Cerebellar cortex (tissue), 1 donor: ENCODE measurements around the gene PKD2L1.
A peak's percentile ranks its signal among the peaks of the same experiment; 100 is the strongest.
"Not testable (repeated sequence)": the region's sequence is repeated elsewhere in the genome, so short reads cannot be mapped to it uniquely, and the experiment has no call there.

ENCODE experiments used
- DNase-seq: peaks from one replicate; pipeline ENCODE4 v3.0.0-alpha.2; 2015; ENCODE audit warnings: low spot score

PKD2L1 gene

DNA sequence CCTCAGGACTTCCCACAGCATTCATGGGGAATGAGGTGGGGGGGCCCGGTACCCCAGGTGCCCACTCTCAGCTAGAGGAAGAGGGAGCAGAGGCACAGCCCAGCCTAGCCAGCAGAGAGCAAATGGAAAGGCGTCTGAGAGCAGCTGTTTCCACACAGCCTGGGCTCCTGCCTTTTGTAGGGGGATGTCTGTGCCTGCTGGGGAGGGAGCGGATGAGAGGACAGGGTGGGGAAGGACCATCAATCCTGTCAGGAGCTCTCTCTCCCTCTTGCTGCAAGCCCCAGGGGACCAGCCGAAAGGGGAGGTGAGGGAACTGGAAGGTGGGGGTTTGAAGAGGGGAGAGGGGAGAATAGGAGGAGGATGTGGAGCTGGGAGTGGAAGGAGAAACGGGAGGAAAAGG is at the start of gene PKD2L1:
Gene PKD2L1 (minus strand): TSS at position 150 of the 400 bp plus-strand sequence. CDS start 125 bp downstream, at position 25.
- DNase-seq = no peak

DNA sequence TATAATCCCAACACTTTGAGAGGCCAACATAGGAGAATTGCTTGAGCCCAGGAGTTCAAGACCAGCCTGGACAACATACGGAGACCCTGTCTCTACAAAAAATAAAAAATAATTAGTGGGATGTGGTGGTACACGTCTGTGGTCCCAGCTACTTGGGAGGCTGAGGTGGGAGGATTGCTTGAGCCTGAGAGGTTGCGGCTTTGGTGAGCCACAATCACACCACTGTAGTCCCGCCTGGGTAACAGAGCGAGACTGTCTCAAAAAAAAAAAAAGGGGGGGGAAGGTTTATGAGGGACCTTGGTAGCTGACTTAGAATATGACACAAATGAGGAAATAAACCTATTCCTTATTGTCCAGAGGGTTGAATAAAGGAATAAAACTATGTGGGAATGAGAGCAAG is 47.8 kb upstream of the PKD2L1 start:
- no peak for DNase-seq

DNA sequence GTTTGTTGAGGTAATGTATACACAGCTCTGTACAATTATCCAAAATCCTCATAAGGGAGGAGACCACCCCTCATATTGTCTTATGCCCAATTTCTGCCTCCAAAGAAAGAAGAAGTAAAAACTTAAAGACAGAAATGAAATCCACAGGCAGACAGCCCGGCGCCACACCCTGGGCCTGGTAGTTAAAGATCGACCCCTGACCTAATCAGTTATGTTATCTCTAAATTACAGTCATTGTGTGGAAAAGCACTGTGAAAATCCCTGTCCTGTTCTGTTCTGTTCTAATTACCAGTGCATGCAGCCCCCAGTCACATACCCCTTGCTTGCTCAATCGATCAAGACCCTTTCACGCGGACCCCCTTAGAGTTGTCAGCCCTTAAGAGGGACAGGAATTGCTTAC is 46.6 kb upstream of the PKD2L1 start:
- peak; percentile 29 for DNase-seq

DNA sequence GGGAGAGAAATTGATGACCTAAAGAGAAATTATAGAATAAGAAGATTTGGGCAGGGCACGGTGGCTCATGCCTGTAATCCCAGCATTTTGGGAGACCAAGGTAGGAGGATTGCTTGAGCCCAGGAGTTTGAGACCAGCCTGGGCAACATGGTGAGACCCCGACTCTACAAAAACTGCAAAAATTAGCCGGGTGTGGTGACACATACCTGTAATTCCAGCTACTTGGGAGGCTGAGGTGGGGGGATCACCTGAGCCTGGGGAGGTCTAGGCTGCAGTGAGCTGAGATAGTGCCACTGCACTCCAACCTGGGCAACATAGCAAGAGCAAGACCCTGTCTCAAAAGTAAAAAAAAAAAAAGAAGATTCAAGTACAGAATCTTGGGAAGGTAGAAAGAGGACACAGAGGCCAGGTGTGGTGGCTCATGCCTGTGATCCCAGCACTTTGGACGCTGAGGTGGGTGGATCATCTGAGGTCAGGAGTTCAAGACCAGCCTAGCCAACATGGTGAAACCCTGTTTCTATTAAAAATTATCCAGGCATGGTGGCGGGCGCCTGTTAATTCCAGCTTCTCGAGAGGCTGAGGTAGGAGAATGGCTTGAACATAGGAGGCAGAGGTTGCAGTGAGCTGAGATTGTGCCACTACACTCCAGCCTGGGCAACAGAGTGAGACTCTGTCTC is 44.8 kb upstream of the PKD2L1 start:
- not testable (repeated sequence) for DNase-seq

DNA sequence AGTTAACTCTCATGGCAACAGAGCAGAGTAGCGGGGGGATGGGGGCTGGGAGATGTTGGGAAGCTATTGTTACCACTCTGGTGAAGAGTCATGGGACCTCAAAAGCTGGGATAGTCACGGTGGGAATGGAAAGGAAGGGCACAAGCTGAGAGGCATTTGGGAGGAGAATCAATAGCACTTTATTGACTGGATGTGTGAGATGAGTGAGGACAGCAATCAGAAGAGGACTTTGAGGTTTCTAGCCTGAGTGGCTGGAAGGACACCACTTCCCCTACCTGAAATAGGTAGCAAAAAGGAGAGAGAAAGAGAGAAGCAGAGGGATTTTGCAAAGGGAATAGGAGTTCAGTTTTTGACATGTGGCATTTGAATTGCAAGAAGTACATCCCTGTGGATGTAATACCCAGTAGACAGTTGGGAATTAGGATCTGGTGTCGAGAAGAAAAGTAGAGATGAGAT is 44.2 kb upstream of the PKD2L1 start:
- no peak for DNase-seq

DNA sequence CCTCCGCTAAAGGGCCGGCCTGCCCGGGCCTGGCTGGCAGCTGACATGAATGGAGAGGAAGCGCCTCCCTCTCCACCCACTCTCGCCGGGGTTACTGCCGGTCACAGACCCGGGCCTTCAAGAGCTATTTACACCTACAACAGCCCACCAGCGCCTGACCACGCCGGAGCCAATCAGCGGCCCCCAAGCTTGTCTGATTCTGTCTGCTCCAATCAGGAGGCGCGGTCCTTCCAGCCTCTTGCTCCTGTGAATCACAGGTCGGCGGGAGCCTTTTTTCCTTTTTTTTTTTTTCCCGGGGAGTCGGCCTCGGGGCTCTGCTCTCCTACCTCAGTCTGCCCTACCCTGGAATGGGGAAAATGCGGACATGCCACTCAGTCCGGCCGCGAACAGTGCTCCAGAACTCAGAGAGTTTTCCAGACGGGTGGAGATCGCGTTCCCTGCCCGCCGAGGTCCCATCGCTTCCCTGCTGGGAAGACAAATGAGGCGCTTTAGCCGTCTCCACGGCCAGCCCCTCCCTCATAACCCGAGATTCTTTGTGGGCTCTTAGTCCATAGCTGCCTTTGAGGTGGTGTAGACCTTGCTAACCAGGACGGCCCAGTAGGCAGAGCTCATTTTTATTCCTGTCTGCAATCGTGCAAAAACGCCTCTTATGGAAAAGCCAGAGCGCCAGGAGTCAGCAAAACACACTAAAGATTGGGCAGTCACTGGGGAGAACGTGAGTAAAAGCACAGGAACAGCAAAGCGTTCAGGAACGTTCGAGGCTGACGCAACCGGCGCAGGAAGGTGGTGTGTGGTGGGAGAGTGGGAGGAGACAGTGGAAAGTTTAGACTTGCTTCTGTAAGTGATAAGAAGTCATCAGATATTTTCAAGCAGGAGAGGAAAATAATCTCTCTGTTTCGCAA is 43.5 kb upstream of the PKD2L1 start:
- DNase-seq = peak; percentile 99

DNA sequence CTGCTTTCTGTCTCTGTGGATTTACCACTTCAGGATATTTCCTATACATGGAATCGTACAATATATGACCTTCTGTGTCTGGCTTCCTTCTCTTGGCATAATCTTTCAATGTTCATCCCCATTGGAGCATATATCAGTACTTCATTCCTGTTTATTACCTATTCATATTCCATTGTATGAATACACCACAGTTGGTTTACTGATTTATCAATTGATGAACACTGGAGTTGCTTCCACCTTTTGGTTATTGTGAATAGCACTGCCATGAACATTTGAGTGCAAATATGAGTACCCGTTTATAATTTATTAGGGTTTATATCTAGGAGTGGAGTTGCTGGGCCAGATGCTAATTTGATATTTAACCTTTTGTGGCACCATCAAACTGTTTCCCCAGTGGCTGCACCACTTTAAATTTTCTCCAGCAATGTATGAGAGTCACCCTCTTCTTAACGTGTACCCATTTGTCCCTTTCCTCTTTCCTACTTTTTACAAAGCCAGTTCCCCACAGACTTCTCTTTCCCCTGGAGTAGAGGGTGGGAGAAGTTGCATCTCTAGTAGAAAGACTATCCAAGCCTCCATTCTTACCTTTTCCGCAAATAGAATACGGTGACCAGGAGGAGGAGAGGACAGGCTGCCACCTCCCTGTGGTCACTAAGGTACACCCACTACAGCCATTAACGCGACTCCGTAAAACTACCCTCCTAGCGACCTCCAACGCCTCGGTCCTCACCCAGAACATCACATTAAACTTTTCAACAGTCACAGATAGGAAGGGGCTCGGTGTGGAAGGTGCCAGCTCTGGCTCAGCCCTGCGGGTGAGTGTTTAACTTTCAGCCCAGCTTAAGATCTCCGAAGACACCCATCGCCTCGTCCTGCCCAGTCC is 42.6 kb upstream of the PKD2L1 start:
- DNase-seq = no peak

DNA sequence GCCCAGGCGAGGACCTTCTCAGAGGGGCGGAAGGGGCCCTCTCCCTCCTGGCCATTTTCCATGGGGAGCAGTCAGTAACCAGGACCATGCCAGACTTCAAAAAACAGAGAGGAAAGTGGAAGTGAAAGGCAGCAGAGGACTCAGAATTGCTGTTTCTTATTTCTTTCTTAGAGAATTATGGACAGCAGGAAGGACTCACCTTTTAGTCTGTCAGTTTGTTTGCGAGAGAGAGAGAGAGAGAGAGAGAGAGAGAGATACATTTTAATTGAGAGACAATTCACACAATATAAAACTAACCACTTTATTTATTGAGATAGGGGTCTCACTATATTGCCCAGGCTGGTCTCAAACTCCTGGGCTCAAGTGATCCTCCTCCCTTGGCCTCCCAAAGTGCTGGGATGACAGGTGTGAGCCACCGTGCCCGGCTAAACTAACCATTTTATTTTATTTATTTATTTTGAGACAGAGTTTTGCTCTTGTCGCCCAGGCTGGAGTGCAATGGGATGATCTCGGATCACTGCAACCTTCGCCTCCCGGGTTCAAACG is 41.5 kb upstream of the PKD2L1 start:
- no peak for DNase-seq

DNA sequence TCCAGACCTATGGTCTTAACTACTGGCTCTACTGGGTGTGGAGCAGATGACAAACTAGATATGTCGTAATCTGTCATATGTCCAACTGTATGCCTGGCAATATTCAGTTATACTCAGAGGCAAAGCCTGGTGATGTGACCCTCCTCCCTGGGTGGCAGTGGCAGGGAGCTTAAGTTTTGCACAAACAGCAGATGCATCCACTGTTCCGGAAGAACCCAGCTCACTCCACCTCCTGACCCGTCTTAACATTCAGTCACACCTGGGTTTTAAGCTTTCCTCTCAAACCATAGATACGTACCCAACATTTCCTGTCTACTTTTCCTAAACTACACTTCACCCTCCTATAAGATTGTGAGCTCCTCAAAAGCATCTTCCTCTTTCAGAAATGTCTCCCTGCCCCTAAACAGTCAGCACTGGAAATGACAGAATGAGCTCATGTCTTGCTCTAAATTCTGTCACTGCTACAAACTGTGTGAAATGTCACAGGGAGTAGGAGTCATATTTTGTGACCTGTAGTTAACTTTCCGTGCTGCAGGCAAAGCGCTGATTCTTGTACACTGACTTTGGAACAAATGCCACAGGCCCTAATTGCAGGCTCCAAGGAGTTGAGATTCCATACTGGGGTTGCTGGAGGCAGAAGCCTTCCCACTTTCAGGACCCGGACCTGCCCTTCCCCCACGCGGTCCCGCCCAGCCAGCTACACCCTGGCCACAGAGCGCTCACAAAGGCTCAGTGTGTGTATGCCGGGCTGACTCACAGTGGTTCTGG is 40.9 kb upstream of the PKD2L1 start:
- DNase-seq = peak; percentile 77

DNA sequence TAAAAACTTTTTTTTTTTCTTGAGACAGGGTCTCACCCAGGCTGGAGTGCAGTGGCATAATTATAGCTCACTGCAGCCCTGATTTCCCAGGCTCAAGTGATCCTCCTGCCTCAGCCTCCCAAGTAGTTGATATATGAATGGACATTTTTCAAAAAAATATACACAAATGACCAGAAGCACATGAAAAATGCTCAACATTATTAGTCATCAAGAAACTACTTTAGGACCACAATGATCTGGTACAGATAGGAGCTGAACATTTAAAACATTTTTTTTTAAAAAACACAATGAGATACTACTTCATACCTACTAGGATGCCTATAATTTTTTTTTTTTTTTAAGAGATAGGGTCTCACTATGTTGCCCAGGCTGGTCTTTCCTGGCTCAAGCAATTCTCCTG is 38.7 kb upstream of the PKD2L1 start:
- DNase-seq = no peak

DNA sequence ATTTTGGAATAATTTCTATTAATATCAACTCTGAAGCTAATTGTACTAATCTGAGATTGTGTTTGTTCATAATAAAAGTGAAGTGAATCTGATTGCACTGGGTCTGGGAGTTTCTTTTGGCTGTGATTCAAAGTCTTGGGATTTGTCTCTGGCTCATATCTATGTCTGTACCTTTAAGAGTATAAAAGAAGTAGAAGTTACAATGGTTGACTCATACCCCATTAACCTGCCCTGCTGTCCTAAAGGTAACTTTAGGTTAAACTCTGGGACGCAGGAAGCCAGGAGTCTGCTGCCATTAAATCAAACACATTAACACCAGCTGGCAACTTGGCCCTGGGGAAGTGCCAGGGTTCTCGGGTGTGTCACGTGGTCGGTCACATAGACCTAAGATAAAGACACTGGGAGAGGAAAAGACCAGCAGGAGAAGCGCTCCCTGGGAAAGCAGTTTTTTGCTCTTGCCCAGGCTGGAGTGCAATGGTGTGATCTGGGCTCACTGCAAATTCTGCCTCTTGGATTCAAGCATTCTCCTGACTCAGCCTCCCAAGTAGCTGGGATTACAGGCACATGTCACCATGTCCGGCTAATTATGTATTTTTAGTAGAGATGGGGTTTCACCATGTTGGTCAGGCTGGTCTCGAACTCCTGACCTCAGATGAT is 34.8 kb upstream of the PKD2L1 start:
- DNase-seq = peak; percentile 87

DNA sequence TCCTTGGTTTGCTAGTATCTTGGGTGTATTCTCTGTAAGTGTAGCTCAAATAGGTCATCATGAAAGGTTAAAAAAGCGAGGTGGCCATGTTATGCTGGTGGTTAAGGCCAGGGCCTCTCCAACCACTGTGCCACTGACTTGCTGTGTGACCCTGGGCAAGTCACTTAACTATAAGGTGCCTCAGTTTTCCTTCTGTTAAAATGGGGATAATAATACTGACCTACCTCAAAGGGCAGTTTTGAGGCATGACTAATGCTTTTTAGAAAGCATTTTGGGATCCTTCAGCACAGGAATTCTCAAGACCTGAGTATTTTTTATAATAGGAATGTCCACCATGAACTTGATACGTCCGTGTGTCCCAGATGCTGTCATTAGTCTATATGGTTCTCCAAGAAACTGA is 34.1 kb upstream of the PKD2L1 start:
- peak; percentile 47 for DNase-seq

DNA sequence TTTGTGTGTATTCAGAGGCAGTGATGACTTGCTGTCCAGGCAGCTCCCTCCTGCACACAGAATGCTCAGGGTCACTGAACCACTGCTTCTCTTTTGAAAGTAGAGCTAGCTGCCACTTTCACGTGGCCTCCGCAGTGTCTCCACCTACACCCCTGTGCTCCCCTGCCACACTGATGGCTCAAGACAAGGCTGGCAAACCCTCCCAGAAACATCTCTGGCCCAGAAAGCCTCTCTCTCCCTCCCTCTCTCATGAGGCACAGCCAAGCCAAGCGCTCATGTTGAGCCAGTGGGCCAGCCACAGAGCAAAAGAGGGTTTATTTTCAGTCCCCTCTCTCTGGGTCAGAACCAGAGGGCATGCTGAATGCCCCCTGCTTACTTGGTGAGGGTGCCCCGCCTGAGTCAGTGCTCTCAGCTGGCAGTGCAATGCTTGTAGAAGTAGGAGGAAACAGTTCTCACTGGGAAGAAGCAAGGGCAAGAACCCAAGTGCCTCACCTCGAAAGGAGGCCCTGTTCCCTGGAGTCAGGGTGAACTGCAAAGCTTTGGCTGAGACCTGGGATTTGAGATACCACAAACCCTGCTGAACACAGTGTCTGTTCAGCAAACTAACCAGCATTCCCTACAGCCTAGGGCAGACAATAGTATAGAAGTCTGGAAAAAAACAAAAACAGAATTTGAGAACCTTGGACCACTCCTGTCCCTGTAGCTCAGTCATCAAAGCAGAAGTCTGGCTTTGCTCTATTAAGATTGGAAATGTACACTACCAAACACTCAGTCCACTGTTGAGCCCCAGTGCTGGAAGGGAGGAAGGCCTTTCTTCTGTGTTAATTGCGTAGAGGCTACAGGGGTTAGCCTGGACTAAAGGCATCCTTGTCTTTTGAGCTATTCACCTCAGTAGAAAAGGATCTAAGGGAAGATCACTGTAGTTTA is 32.8 kb upstream of the PKD2L1 start:
- DNase-seq = peak; percentile 63

DNA sequence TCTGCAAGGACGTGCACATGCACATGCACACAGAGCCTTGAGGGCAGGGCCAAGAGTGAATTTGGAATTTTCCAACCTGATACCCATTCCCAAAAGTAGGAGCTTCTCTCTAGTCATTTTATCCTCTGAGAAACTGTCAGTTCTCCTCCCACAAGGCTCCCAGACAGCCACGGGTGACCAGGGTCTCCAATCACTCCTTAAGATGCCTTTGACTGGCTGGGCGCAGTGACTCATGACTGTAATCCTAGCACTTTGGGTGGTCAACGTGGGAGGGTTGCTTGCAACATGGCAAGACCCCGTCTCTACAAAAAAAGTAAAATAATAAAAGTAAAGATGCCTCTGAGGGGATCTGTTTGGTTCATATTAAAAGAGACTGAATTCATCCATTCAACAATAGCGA is 30.2 kb upstream of the PKD2L1 start:
- DNase-seq = no peak

DNA sequence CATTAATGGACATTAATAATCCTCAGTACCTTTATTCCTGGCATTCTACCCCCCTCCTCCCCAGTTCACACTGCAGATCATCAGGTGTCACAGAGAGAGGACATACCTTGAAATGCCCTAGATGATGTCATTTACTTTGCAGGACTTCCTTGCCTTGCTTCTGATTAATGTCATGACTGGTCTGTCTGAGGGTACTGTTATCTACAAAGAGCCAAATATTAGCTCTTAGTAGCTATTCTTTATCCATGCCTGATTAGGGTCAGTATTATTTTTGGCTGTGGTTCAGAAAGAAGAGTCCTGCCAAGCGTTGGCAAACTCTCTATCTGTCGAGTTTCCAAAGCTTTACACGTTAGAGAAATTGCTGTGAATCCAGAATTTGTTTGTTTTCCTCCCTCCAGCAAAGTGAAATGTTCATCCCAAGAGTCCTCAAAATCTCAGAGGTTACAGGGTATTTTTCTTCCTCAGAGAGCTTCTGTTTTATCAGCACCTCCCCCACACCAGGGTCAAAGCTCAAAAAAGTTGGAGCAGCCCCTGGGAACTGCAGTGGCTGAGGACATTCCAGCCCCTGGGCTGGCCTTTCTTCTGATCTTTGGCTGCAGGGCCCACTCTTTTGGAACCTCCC is 29.6 kb upstream of the PKD2L1 start:
- no peak for DNase-seq

DNA sequence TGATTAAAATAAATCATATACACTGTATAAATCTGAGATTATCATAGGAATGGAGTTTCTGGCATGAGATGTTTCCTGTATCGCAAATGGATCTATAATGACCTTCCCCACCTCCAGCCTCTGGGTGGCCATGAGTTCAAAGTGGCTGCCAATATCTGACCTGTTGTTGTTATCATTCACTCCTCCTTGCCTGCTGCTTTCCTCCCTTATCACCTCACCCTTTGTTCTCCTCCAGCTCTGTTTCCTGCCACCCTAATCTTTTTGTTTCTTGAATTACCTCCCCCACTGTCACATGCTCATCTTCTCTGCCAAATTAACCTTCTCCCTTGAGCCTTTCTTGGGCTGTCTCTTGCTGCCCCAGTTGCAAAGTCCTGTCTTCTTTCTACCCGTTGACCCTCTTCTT is 29.0 kb upstream of the PKD2L1 start:
- DNase-seq = no peak

DNA sequence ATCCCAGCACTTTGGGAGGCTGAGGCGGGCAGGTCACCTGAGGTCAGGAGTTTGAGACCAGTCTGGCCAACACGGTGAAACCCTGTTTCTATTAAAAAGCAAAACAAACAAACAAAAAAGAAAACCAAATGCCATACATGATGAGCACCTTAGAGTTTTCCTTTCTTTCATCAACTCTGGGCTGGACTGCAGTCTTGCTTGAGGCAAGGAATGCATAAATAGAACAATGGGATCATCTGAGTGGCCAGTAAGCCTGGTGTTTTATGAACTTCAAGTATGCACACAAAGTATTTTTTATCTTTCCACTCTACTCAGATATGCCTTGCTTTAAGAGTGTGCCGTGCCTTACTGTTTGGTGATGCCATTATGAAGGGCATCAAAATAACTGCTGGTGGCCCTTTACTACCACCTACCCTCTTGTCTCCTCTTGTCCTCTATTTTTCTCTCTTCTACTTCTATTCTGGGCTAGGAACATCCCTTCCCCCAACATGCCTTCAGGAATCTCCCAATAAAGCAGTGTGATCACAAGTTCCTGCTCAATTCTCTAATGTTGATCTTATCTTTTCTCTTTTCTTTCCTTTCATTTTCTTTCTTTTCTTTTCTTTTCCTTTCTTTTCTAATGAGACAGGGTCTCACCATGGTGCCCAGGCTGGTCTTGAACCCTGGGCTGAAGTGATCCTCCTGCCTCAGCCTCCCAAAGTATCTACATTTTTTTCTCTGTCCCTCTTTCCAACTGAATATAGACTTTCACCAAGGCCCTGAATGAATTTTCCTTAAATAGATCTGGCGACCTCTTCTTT is 27.2 kb upstream of the PKD2L1 start:
- DNase-seq = no peak
